Activated T-cell treated with anti-CD3 and anti-CD28 coated beads, Interleukin-2, amount 50 U/mL, for 24 hours (primary cell): ENCODE measurements around the gene KRT13.

Source experiments
- DNase-seq: peaks from one replicate; pipeline ENCODE4 v3.0.0-alpha.2; 2020
- H3K27ac Mint-ChIP-seq: 2 replicates; pipeline ENCODE4 v1.8.0; 2020; ENCODE audit warnings: mild to moderate bottlenecking, mixed read lengths
- H3K27me3 Mint-ChIP-seq: 2 replicates; pipeline ENCODE4 v1.8.0; 2020; ENCODE audit warnings: mixed read lengths
- H3K36me3 Mint-ChIP-seq: 2 replicates; pipeline ENCODE4 v1.8.0; 2020; ENCODE audit warnings: low read depth, mixed read lengths
- H3K4me1 Mint-ChIP-seq: 2 replicates; pipeline ENCODE4 v1.8.0; 2020; ENCODE audit warnings: low read depth, mixed read lengths
- H3K4me3 Mint-ChIP-seq: 2 replicates; pipeline ENCODE4 v1.8.0; 2020; ENCODE audit warnings: mild to moderate bottlenecking, moderate library complexity, mixed read lengths
- H3K9me3 Mint-ChIP-seq: 2 replicates; pipeline ENCODE4 v1.8.0; 2020; ENCODE audit warnings: mixed read lengths

Gene KRT13

GRCh38 chr17:41457676-41458075 lies 47.7 kb downstream of the KRT13 start:
- no peak overlapping the region for H3K4me3 Mint-ChIP-seq
- H3K9me3 Mint-ChIP-seq: no peaks in the 10 kb centered on the region
- no peaks in the 10 kb centered on the region for H3K4me1 Mint-ChIP-seq
- H3K36me3 Mint-ChIP-seq: no peaks in the 10 kb centered on the region
- DNase-seq: no peak
- H3K27me3 Mint-ChIP-seq: no peaks in the 10 kb centered on the region
- H3K27ac Mint-ChIP-seq: no peak overlapping the region

GRCh38 chr17:41456204-41456603 lies 49.2 kb downstream of the KRT13 start:
- DNase-seq: no peak
- Mint-ChIP-seq H3K27me3 (peaks cover 1% of the 10 kb centered on the region), H3K9me3 (no peaks in the 10 kb centered on the region), H3K27ac (no peak overlapping the region), H3K4me1 (no peaks in the 10 kb centered on the region), H3K4me3 (no peak overlapping the region), H3K36me3 (no peaks in the 10 kb centered on the region)

- H3K27me3 Mint-ChIP-seq: peaks cover 3% of the 10 kb centered on the region
- no peaks in the 10 kb centered on the region for H3K4me1 Mint-ChIP-seq
- H3K4me3 Mint-ChIP-seq: no peak overlapping the region
- H3K27ac Mint-ChIP-seq: no peak overlapping the region
- H3K36me3 Mint-ChIP-seq: no peaks in the 10 kb centered on the region
- DNase-seq: no peak
- no peaks in the 10 kb centered on the region for H3K9me3 Mint-ChIP-seq
These were observed 50.2 kb downstream of the KRT13 start for GRCh38 chr17:41455236-41455635.

GRCh38 chr17:41453066-41453465 lies 52.3 kb downstream of the KRT13 start:
- no peak overlapping the region for H3K27ac Mint-ChIP-seq
- no peaks in the 10 kb centered on the region for H3K36me3 Mint-ChIP-seq

GRCh38 chr17:41452281-41452680 lies 53.1 kb downstream of the KRT13 start:
- Mint-ChIP-seq H3K9me3 (no peaks in the 10 kb centered on the region), H3K4me3 (no peak overlapping the region), H3K36me3 (no peaks in the 10 kb centered on the region), H3K4me1 (no peaks in the 10 kb centered on the region), H3K27ac (no peak overlapping the region), H3K27me3 (peaks cover 5% of the 10 kb centered on the region)
- no peak for DNase-seq

More at GRCh38 chr17:41453066-41453465, 52.3 kb downstream of the KRT13 start:
- DNase-seq: no peak
- Mint-ChIP-seq H3K4me1 (no peaks in the 10 kb centered on the region), H3K4me3 (no peak overlapping the region), H3K27me3 (peaks cover 5% of the 10 kb centered on the region), H3K9me3 (no peaks in the 10 kb centered on the region)

- H3K4me1 Mint-ChIP-seq: no peaks in the 10 kb centered on the region
- H3K4me3 Mint-ChIP-seq: no peak overlapping the region
- no peaks in the 10 kb centered on the region for H3K9me3 Mint-ChIP-seq
- H3K27ac Mint-ChIP-seq: no peak overlapping the region
- H3K27me3 Mint-ChIP-seq: peaks cover 7% of the 10 kb centered on the region
- no peak for DNase-seq
- no peaks in the 10 kb centered on the region for H3K36me3 Mint-ChIP-seq
These were observed 54.2 kb downstream of the KRT13 start for GRCh38 chr17:41451154-41451728.
